Activated T-helper 17 cell treated with anti-CD3 and anti-CD28 coated beads, Interleukin-2, amount 50 U/mL, for 72 hours (primary cell): ENCODE measurements around the gene TMC6. TPM values are rescaled to one million over a fixed set of nuclear protein-coding genes. Genes with fewer than 3 reads are reported as not detected.
"Not testable (repeated sequence)": the region's sequence is repeated elsewhere in the genome, so short reads cannot be mapped to it uniquely, and the experiment has no call there.

Source experiments
- ATAC-seq: fragments of 150-1000 bp; cut with Tn5 transposase; replicated peaks from 2 replicates; pipeline ENCODE4 v1.10.0; 2021; ENCODE audit warnings: mild to moderate bottlenecking, moderate library complexity
- H3K27ac Mint-ChIP-seq: one replicate; pipeline ENCODE4 v1.8.0; 2022; ENCODE audit warnings: mixed read lengths
- H3K27me3 Mint-ChIP-seq: one replicate; pipeline ENCODE4 v1.8.0; 2022; ENCODE audit warnings: mixed read lengths
- H3K36me3 Mint-ChIP-seq: one replicate; pipeline ENCODE4 v1.8.0; 2022; ENCODE audit warnings: low read depth, mild to moderate bottlenecking, mixed read lengths
- H3K4me1 Mint-ChIP-seq: one replicate; pipeline ENCODE4 v1.8.0; 2022; ENCODE audit warnings: mixed read lengths
- H3K4me3 Mint-ChIP-seq: one replicate; pipeline ENCODE4 v1.8.0; 2022; ENCODE audit warnings: mild to moderate bottlenecking, mixed read lengths
- H3K9me3 Mint-ChIP-seq: one replicate; pipeline ENCODE4 v1.8.0; 2022; ENCODE audit warnings: mixed read lengths
- total RNA-seq, 2 donors: library from RNA; stranded (reverse); gene quantifications; one replicate each; pipeline ENCODE4 v1.2.3, GENCODE V29; 2022

Gene TMC6
- total RNA-seq, 2 donors from 2014 or later: 165 to 351 TPM

GRCh38 chr17:78143214-78144146 lies 14.9 kb upstream of the TMC6 start:
- Mint-ChIP-seq H3K27ac (peak overlapping the region; percentile 62), H3K27me3 (no peaks in the 10 kb centered on the region), H3K36me3 (peaks cover 38% of the 10 kb centered on the region), H3K4me1 (peaks cover 15% of the 10 kb centered on the region), H3K9me3 (no peaks in the 10 kb centered on the region), H3K4me3 (no peak overlapping the region)
- ATAC-seq: no peak

DNA sequence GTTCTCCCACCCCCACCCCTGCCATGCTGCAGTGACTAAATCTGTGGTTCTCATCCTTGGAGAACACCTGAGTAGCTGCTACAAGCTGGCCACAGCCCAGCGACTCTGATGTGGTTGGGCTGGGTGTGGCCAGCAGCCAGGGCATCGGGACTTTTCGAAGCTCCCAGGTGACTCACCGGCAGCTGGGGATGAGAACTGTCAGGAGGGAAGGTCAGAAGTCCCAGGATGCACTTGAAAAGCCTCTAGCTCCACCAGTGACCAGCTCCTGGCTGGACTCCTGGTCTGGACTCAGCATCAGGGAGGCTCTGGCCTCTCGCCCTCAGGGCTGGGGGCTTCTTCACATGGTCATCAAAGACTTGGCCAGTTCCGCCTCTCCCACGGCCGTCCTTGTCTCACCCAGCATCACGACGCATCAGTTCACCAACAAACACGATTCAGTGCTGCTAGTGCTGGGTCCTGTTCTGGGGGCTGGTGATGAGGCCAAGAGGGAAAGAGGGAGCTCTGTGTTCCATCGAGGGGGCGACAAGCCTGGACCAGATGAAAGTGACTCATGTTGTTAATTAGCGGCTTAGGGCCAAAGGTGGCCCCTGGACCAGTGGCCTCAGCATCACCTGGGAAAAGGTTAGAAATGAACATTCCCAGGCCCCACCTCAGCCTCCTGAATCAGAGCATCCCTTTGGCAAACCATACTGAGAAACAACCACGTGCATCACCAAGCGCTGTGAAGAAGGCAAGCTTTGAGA lies 13.7 kb upstream of the TMC6 start:
- H3K27me3 Mint-ChIP-seq: no peaks in the 10 kb centered on the region
- H3K9me3 Mint-ChIP-seq: no peaks in the 10 kb centered on the region
- peak; percentile 28 for ATAC-seq
- H3K27ac Mint-ChIP-seq: no peak overlapping the region
- H3K4me3 Mint-ChIP-seq: no peak overlapping the region
- peaks cover 43% of the 10 kb centered on the region for H3K36me3 Mint-ChIP-seq
- H3K4me1 Mint-ChIP-seq: peaks cover 13% of the 10 kb centered on the region

GRCh38 chr17:78141437-78142118 lies 13.0 kb upstream of the TMC6 start:
- no peak overlapping the region for H3K4me3 Mint-ChIP-seq
- H3K27ac Mint-ChIP-seq: no peak overlapping the region
- H3K27me3 Mint-ChIP-seq: no peaks in the 10 kb centered on the region
- peaks cover 12% of the 10 kb centered on the region for H3K4me1 Mint-ChIP-seq
- H3K9me3 Mint-ChIP-seq: no peaks in the 10 kb centered on the region
- ATAC-seq: no peak
- H3K36me3 Mint-ChIP-seq: peaks cover 50% of the 10 kb centered on the region

GRCh38 chr17:78140169-78141051 lies 11.9 kb upstream of the TMC6 start:
- H3K27me3 Mint-ChIP-seq: no peaks in the 10 kb centered on the region
- peaks cover 61% of the 10 kb centered on the region for H3K36me3 Mint-ChIP-seq
- H3K4me3 Mint-ChIP-seq: peak overlapping the region; percentile 63
- peak overlapping the region; percentile 73 for H3K27ac Mint-ChIP-seq
- peak; percentile 90 for ATAC-seq
- H3K4me1 Mint-ChIP-seq: peaks cover 21% of the 10 kb centered on the region
- no peaks in the 10 kb centered on the region for H3K9me3 Mint-ChIP-seq

DNA sequence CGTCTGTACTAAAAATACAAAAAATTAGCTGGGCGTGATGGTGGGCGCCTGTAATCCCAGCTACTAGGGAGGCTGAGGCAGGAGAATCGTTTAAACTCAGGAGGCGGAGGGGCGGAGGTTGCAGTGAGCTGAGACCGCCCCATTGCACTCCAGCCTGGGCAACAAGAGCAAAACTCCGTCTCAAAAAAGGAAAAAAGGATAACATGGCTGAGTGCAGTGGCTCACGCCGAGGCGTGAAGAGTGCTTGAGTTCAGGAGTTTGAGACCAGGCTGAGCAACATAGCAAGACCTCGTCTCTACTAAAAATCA lies 11.3 kb upstream of the TMC6 start:
- peak overlapping the region; percentile 73 for H3K27ac Mint-ChIP-seq
- ATAC-seq, H3K9me3 Mint-ChIP-seq, H3K27me3 Mint-ChIP-seq: not testable (repeated sequence)
- H3K4me1 Mint-ChIP-seq: peaks cover 21% of the 10 kb centered on the region
- peak overlapping the region; percentile 63 for H3K4me3 Mint-ChIP-seq
- H3K36me3 Mint-ChIP-seq: peaks cover 67% of the 10 kb centered on the region

- H3K9me3 Mint-ChIP-seq: no peaks in the 10 kb centered on the region
- no peak overlapping the region for H3K27ac Mint-ChIP-seq
- H3K4me1 Mint-ChIP-seq: peaks cover 34% of the 10 kb centered on the region
- H3K27me3 Mint-ChIP-seq: no peaks in the 10 kb centered on the region
- H3K4me3 Mint-ChIP-seq: peak overlapping the region; percentile 63
- no peak for ATAC-seq
- H3K36me3 Mint-ChIP-seq: peaks cover 81% of the 10 kb centered on the region
Measured at GRCh38 chr17:78138204-78139060, 9.9 kb upstream of the TMC6 start.

- peak overlapping the region; percentile 46 for H3K4me3 Mint-ChIP-seq
- ATAC-seq: no peak
- H3K36me3 Mint-ChIP-seq: peaks cover 87% of the 10 kb centered on the region
- no peaks in the 10 kb centered on the region for H3K27me3 Mint-ChIP-seq
- H3K27ac Mint-ChIP-seq: peak overlapping the region; percentile 56
- no peaks in the 10 kb centered on the region for H3K9me3 Mint-ChIP-seq
- H3K4me1 Mint-ChIP-seq: peaks cover 34% of the 10 kb centered on the region
Measured at GRCh38 chr17:78137392-78138203, 9.0 kb upstream of the TMC6 start.

DNA sequence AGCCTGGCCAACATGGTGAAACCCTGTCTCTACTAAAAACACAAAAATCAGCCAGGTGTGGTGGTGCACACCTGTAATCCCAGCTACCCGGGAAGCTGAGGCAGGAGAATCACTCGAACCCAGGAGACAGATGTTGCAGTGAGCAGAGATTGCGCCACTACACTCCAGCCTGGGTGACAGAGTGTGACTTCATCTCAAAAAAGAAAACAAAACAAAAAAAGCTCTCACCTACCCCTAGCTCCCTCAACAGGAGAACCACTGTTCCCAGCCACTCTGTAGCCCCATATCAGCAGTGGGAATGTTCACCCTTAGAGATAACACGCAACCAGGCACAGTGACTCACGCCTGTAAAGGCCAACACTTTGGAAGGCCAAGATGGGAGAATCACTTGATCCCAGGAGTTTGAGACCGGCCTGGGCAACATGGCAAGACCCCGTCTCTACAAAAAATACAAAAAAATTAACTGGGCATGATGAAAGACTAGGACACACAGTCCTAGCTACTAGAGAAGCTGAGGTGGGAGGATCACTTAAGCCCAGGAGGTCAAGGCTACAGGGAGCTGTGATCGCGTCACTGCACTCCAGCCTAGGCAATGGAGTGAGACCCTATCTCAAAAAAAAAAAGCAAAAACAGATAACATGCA lies 7.4 kb upstream of the TMC6 start:
- H3K36me3 Mint-ChIP-seq: peaks cover 82% of the 10 kb centered on the region
- H3K9me3 Mint-ChIP-seq: no peaks in the 10 kb centered on the region
- ATAC-seq: no peak
- H3K4me3 Mint-ChIP-seq: peak overlapping the region; percentile 37
- no peak overlapping the region for H3K27ac Mint-ChIP-seq
- H3K27me3 Mint-ChIP-seq: no peaks in the 10 kb centered on the region
- peaks cover 34% of the 10 kb centered on the region for H3K4me1 Mint-ChIP-seq

DNA sequence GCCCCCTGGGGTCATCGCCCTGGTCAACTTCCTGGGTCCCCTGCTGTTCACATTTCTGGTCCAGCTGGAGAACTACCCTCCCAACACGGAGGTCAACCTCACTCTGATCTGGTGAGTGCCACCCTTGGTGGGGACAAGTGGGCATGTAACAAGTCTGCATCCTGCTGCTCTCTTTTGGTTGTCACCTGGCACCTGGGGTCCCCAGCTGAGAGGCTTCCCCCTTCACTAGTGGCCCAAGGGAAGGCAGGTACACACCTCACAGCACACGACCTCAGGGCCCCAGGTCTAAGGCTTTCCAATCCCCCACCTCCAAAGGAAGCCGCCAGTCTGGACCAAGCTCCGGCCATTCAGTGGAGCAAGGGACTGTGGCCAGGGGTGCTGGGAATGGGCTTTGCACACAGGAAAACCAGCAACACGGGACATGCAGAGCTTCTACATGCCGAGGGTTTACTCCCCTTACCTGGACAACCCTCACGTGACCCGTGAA lies 6.4 kb upstream of the TMC6 start:
- no peak for ATAC-seq
- H3K4me3 Mint-ChIP-seq: peak overlapping the region; percentile 99
- peaks cover 29% of the 10 kb centered on the region for H3K4me1 Mint-ChIP-seq
- no peaks in the 10 kb centered on the region for H3K9me3 Mint-ChIP-seq
- no peak overlapping the region for H3K27ac Mint-ChIP-seq
- peaks cover 83% of the 10 kb centered on the region for H3K36me3 Mint-ChIP-seq
- no peaks in the 10 kb centered on the region for H3K27me3 Mint-ChIP-seq

DNA sequence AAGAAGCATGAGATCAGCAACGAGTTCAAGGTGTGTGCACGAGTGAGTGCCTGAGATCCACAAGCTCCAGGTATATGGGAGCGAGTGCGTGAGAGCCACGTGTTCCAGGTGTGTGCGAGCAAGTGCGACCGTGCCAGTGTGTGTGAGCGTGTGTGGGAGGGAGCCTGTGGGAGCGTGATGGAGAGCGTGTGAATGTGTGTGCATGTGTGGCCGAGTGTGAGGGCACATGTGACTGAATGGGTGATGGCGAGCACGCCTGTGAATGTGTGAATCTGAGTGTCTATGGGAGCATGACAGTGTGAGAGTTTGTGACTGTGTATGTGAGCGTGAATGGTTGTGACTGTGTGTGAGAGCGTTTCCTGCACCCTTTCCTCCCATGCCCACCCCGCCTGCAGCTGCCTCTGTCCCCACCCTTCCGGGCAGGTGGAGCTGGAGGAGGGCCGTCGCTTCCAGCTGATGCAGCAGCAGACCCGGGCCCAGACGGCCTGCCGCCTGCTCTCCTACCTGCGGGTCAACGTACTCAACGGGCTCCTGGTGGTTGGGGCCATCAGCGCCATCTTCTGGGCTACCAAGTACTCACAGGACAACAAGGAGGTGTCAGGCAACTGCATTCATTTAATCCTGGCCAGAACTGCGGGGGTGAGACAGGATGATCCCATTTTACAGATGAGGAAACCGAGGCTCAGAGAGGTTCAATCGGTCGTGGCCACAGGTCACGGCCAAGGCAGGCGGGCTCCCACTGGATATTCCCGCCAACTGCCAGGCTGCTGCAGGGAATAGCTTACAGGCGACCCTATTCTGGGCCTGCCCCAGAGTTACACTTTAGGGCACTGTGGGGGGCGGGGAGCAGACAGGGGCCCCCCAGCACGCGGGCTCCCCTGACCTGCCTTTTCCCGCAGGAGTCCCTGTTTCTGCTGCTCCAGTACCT lies 5.7 kb upstream of the TMC6 start:
- Mint-ChIP-seq H3K9me3 (no peaks in the 10 kb centered on the region), H3K4me3 (peak overlapping the region; percentile 99), H3K36me3 (peaks cover 80% of the 10 kb centered on the region), H3K4me1 (peaks cover 29% of the 10 kb centered on the region), H3K27ac (peak overlapping the region; percentile 62), H3K27me3 (no peaks in the 10 kb centered on the region)
- peak; percentile 18 for ATAC-seq

DNA sequence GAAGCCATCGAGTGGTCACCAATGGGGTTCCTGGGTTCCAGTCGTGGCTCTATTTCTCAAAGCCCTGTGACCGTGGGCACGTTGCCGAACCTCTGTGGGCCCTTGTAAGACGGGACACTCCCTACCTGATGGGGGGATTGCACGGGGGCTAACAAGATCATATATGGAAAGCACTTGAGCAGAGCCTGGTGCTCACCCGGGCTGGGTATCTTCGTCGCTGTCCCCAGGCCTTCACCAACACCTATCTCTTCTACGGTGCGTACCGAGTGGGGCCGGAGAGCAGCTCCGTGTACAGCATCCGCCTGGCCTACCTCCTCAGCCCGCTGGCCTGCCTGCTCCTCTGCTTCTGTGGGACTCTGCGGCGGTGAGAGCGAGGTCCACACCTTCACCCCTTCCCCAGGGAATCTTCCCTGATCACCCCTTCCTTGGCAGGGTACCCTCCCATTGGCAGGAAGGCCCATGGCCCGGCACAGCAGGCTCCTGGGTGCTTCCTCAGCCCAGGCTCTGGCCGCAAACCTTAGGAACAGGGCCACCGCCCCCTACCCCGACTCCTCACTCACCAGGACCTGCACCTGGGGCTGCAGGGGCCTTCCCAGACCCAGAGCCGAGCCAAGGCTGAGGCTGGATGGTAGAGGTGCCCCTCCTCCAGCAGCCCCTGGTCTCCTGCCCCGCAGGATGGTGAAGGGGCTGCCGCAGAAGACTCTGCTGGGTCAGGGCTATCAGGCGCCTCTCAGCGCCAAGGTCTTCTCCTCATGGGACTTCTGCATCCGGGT lies 4.8 kb upstream of the TMC6 start:
- Mint-ChIP-seq H3K4me1 (peaks cover 30% of the 10 kb centered on the region), H3K36me3 (peaks cover 79% of the 10 kb centered on the region), H3K9me3 (no peaks in the 10 kb centered on the region), H3K4me3 (peak overlapping the region; percentile 99), H3K27me3 (no peaks in the 10 kb centered on the region), H3K27ac (peak overlapping the region; percentile 62)
- ATAC-seq: no peak
